Measurements from ENCODE around the gene NFKBIB.
"Not testable (repeated sequence)": the region's sequence is repeated elsewhere in the genome, so short reads cannot be mapped to it uniquely, and the experiment has no call there.

Gene NFKBIB

DNA sequence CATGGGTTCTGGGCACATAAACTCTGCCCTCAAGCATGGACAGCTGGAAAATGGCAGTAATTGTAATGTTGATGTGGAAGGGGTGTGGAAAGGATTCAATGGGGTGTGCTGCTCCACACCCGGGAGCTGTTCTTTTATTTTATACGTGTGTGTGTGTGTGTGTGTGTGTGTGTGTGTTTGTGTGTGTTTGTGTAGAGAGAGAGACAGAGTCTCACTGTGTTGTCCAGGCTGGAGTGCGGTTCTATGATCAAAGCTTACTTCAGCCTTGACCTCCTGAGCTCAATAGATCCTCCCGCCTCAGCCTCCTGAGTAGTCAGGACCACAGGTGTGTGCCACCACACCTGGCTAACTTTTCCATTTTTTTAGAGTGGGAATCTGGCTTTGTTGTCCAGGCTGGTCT lies 33.8 kb downstream of the NFKBIB start:
- H3K79me2 ChIP-seq (ENCODE audit: control insufficient read depth, low read length) = peaks cover 47% of the 10 kb centered on the region
- no peaks in the 10 kb centered on the region for H3K9me2 ChIP-seq (replicated peaks; ENCODE audit: control insufficient read depth, low read length)
- H3K36me3 ChIP-seq (ENCODE audit: control insufficient read depth, low read length) = peaks cover 35% of the 10 kb centered on the region
- no peaks in the 10 kb centered on the region for H4K20me1 ChIP-seq (ENCODE audit: control insufficient read depth, insufficient read depth, low read depth, low read length)
- H3K4me2 ChIP-seq (ENCODE audit: low read length) = no peak overlapping the region
- TF ChIP-seq, protein P1, sequence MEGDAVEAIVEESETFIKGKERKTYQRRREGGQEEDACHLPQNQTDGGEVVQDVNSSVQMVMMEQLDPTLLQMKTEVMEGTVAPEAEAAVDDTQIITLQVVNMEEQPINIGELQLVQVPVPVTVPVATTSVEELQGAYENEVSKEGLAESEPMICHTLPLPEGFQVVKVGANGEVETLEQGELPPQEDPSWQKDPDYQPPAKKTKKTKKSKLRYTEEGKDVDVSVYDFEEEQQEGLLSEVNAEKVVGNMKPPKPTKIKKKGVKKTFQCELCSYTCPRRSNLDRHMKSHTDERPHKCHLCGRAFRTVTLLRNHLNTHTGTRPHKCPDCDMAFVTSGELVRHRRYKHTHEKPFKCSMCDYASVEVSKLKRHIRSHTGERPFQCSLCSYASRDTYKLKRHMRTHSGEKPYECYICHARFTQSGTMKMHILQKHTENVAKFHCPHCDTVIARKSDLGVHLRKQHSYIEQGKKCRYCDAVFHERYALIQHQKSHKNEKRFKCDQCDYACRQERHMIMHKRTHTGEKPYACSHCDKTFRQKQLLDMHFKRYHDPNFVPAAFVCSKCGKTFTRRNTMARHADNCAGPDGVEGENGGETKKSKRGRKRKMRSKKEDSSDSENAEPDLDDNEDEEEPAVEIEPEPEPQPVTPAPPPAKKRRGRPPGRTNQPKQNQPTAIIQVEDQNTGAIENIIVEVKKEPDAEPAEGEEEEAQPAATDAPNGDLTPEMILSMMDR (IDR thresholded peaks at IDR 0.05; ENCODE audit: low read depth, low read length, poor library complexity, severe bottlenecking) = no peak
- no peak for TF ChIP-seq EZH2phosphoT487 (IDR thresholded peaks at IDR 0.05; ENCODE audit: borderline replicate concordance, low read length)
- H3K27ac ChIP-seq (ENCODE audit: low read depth, low read length) = no peak overlapping the region
- H3K4me1 ChIP-seq (ENCODE audit: control insufficient read depth, low read length) = peaks cover 25% of the 10 kb centered on the region
- H3K4me3 ChIP-seq (ENCODE audit: low read length) = no peak overlapping the region
- H3K27me3 ChIP-seq (ENCODE audit: control insufficient read depth, low read length) = no peaks in the 10 kb centered on the region
- H3F3A ChIP-seq (ENCODE audit: control insufficient read depth, insufficient read depth) = no peaks in the 10 kb centered on the region
- no peaks in the 10 kb centered on the region for H3K9me3 ChIP-seq (ENCODE audit: control insufficient read depth, insufficient read depth, low read length)

DNA sequence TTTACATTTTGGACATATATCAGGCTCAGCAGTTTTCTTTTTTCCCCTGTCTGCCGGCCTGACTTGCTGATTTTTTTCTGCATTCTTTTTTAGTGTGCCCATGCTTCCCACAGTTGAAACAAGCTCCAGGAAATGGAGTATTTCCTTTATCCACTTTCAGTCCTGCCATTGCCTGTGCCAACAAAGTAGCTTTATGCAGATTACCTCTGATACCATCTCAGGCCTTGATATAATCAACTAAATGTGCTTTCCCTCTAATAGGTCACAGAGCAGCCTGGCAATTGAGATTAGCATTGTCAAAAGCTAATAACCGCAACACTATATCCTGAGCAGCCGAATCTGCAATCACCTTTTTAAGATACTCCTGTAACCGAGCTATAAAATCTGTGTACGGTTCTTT lies 40.2 kb downstream of the NFKBIB start:
- no peaks in the 10 kb centered on the region for H3K79me2 ChIP-seq (ENCODE audit: control insufficient read depth, low read length)
- H3K27me3 ChIP-seq (ENCODE audit: control insufficient read depth, low read length) = no peaks in the 10 kb centered on the region
- H3F3A ChIP-seq (ENCODE audit: control insufficient read depth, insufficient read depth) = no peaks in the 10 kb centered on the region
- H3K4me3 ChIP-seq (ENCODE audit: low read length) = no peak overlapping the region
- H4K20me1 ChIP-seq (ENCODE audit: control insufficient read depth, insufficient read depth, low read depth, low read length) = no peaks in the 10 kb centered on the region
- H3K27ac ChIP-seq (ENCODE audit: low read depth, low read length) = no peak overlapping the region
- no peaks in the 10 kb centered on the region for H3K4me1 ChIP-seq (ENCODE audit: control insufficient read depth, low read length)
- H3K36me3 ChIP-seq (ENCODE audit: control insufficient read depth, low read length) = peaks cover under 1% of the 10 kb centered on the region; the same call in 1 of the 2 replicates
- TF ChIP-seq, protein P1 (IDR thresholded peaks at IDR 0.05; ENCODE audit: low read depth, low read length, poor library complexity, severe bottlenecking) = no peak
- no peaks in the 10 kb centered on the region for H3K9me3 ChIP-seq (ENCODE audit: control insufficient read depth, insufficient read depth, low read length)
- H3K4me2 ChIP-seq (ENCODE audit: low read length) = no peak overlapping the region
- no peaks in the 10 kb centered on the region for H3K9me2 ChIP-seq (replicated peaks; ENCODE audit: control insufficient read depth, low read length)

DNA sequence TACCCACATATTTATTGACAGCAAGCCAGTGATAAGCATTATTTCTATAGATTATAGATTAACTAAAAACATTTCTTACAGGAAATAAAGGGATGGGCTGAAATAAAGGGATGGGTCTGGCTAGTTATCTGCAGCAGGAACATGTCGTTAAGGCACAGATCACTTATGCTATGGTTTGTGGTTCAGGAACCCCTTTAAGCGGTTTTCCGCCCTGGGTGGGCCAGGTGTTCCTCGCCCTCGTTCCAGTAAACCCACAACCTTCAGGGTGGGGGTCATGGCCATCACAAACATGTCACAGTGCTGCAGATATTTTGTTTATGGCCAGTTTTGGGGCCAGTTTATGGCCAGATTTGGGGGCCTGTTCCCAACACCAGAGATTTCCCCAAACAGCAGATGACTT lies 41.7 kb downstream of the NFKBIB start:
- not testable (repeated sequence) for H3F3A ChIP-seq (ENCODE audit: control insufficient read depth, insufficient read depth); H3K27me3 ChIP-seq (ENCODE audit: control insufficient read depth, low read length); H3K27ac ChIP-seq (ENCODE audit: low read depth, low read length); H3K9me2 ChIP-seq (replicated peaks; ENCODE audit: control insufficient read depth, low read length); H3K4me3 ChIP-seq (ENCODE audit: low read length); H3K79me2 ChIP-seq (ENCODE audit: control insufficient read depth, low read length); H3K9me3 ChIP-seq (ENCODE audit: control insufficient read depth, insufficient read depth, low read length); H3K4me2 ChIP-seq (ENCODE audit: low read length); H4K20me1 ChIP-seq (ENCODE audit: control insufficient read depth, insufficient read depth, low read depth, low read length); H3K4me1 ChIP-seq (ENCODE audit: control insufficient read depth, low read length); H3K36me3 ChIP-seq (ENCODE audit: control insufficient read depth, low read length)

DNA sequence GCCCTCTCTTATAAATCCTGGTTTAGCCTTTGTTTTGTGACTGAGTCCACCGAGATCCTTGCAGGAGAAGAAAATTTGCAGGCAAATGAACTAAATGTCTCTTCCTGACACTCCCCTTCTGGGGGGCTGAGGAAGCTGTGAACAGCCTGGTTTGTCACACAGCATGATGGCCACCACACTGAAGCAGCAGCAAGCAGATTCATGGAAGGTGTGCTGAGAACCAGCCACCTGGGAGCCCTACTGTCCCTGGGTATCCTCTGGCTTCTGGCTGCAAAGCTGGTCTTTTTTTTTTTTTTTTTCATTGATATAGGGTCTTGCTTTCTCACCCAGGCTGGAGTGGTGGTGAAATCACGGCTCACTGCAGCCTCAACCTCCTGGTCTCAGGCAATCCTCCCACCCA lies 42.2 kb downstream of the NFKBIB start:
- TF ChIP-seq, protein P1 (IDR thresholded peaks at IDR 0.05; ENCODE audit: low read depth, low read length, poor library complexity, severe bottlenecking) = no peak
- no peak for TF ChIP-seq EZH2phosphoT487 (IDR thresholded peaks at IDR 0.05; ENCODE audit: borderline replicate concordance, low read length)
- H3K27ac ChIP-seq (ENCODE audit: low read depth, low read length) = no peak overlapping the region
- H3K4me3 ChIP-seq (ENCODE audit: low read length) = no peak overlapping the region
- H3K4me1 ChIP-seq (ENCODE audit: control insufficient read depth, low read length) = no peaks in the 10 kb centered on the region
- no peaks in the 10 kb centered on the region for H3K9me3 ChIP-seq (ENCODE audit: control insufficient read depth, insufficient read depth, low read length)
- no peaks in the 10 kb centered on the region; the same call in 1 of the 2 replicates for H3F3A ChIP-seq (ENCODE audit: control insufficient read depth, insufficient read depth)
- no peaks in the 10 kb centered on the region for H3K79me2 ChIP-seq (ENCODE audit: control insufficient read depth, low read length)
- no peaks in the 10 kb centered on the region; the same call in 1 of the 2 replicates for H3K27me3 ChIP-seq (ENCODE audit: control insufficient read depth, low read length)
- no peak overlapping the region for H3K4me2 ChIP-seq (ENCODE audit: low read length)
- no peaks in the 10 kb centered on the region for H4K20me1 ChIP-seq (ENCODE audit: control insufficient read depth, insufficient read depth, low read depth, low read length)
- no peaks in the 10 kb centered on the region for H3K36me3 ChIP-seq (ENCODE audit: control insufficient read depth, low read length)
- no peaks in the 10 kb centered on the region for H3K9me2 ChIP-seq (replicated peaks; ENCODE audit: control insufficient read depth, low read length)

All from DOHH2 (cell line).